Measurements from ENCODE around the gene SLC13A3. TPM values are rescaled to one million over a fixed set of nuclear protein-coding genes. Genes with fewer than 3 reads are reported as not detected.

SLC13A3 gene
- polyA plus RNA-seq, 3 donors = 9.0 to 24.9 (median 17.6) TPM

- DNase-seq (ENCODE audit: low read depth in 3 of 3, low spot score in 2 of 3) = no peak
These were observed 106.0 kb downstream of the SLC13A3 start for GRCh38 chr20:46545077-46545826.

- no peak for DNase-seq (ENCODE audit: low read depth in 3 of 3, low spot score in 2 of 3)
These were observed 106.7 kb downstream of the SLC13A3 start for GRCh38 chr20:46544576-46544975.

- DNase-seq (ENCODE audit: low read depth in 3 of 3, low spot score in 2 of 3) = no peak
These were observed 107.3 kb downstream of the SLC13A3 start for GRCh38 chr20:46543959-46544358.

- DNase-seq (ENCODE audit: low read depth in 3 of 3, low spot score in 2 of 3) = no peak
These were observed 108.2 kb downstream of the SLC13A3 start for GRCh38 chr20:46543033-46543432.

GRCh38 chr20:46541229-46541935 is 109.9 kb downstream of the SLC13A3 start:
- DNase-seq (ENCODE audit: low read depth in 3 of 3, low spot score in 2 of 3) = no peak

GRCh38 chr20:46539113-46539512 is 112.1 kb downstream of the SLC13A3 start:
- DNase-seq (ENCODE audit: low read depth in 3 of 3, low spot score in 2 of 3) = no peak

- DNase-seq (ENCODE audit: low read depth in 3 of 3, low spot score in 2 of 3) = no peak
These were observed 120.6 kb downstream of the SLC13A3 start for GRCh38 chr20:46530640-46531039.

- peak in 1 of 3 donors; percentile 24 for DNase-seq (ENCODE audit: low read depth in 3 of 3, low spot score in 2 of 3)
These were observed 127.4 kb downstream of the SLC13A3 start for GRCh38 chr20:46523696-46524328.

GRCh38 chr20:46523108-46523507 is 128.2 kb downstream of the SLC13A3 start:
- no peak for DNase-seq (ENCODE audit: low read depth in 3 of 3, low spot score in 2 of 3)

- DNase-seq (ENCODE audit: low read depth in 3 of 3, low spot score in 2 of 3) = peak in 1 of 3 donors; percentile 5
These were observed 130.2 kb downstream of the SLC13A3 start for GRCh38 chr20:46520976-46521579.

- DNase-seq (ENCODE audit: low read depth in 3 of 3, low spot score in 2 of 3) = no peak
These were observed 130.7 kb downstream of the SLC13A3 start for GRCh38 chr20:46520540-46520939.

GRCh38 chr20:46519471-46520068 is 131.7 kb downstream of the SLC13A3 start:
- DNase-seq (ENCODE audit: low read depth in 3 of 3, low spot score in 2 of 3) = no peak

GRCh38 chr20:46512943-46513844 is 138.1 kb downstream of the SLC13A3 start, which contains the start of gene ZNF334:
ZNF334 (minus strand) TSS chr20:46513559; CDS start chr20:46512102, 1,457 bp downstream.
- DNase-seq (ENCODE audit: low read depth in 3 of 3, low spot score in 2 of 3) = peak in 2 of 3 donors; percentile 59 to 69

GRCh38 chr20:46509523-46509922 is 141.7 kb downstream of the SLC13A3 start:
- DNase-seq (ENCODE audit: low read depth in 3 of 3, low spot score in 2 of 3) = no peak

Other genes starting within 250 kb of the SLC13A3 start
- gene ELMO2, start 244.8 kb downstream of the SLC13A3 start, polyA plus RNA-seq (ENCODE audit: insufficient read length in 3 of 3) = 10 to 100 TPM; 57.7 to 62.6 (median 59.1) TPM
- 10 to 100 TPM; 25.6 to 31.4 (median 28.4) TPM for gene ZNF334, start 137.9 kb downstream of the SLC13A3 start, polyA plus RNA-seq (ENCODE audit: insufficient read length in 3 of 3)
- not detected for gene OCSTAMP, start 100.8 kb downstream of the SLC13A3 start, polyA plus RNA-seq (ENCODE audit: insufficient read length in 3 of 3)
- gene TP53RK, start 38.0 kb upstream of the SLC13A3 start, polyA plus RNA-seq (ENCODE audit: insufficient read length in 3 of 3) = 10 to 100 TPM; 17.2 to 19.8 (median 18.6) TPM
- gene SLC2A10, start 58.2 kb upstream of the SLC13A3 start, polyA plus RNA-seq (ENCODE audit: insufficient read length in 3 of 3) = 10 to 100 TPM; 14.7 to 16.1 (median 15.4) TPM
- gene EYA2, start 243.4 kb upstream of the SLC13A3 start, polyA plus RNA-seq (ENCODE audit: insufficient read length in 3 of 3) = under 1 TPM; 0.49 to 0.83 (median 0.75) TPM